Mucosa of gallbladder (tissue), 1 donor: ENCODE data around the gene MIGA2. TPM values are rescaled to one million over a fixed set of nuclear protein-coding genes. Genes with fewer than 3 reads are reported as not detected.

Experiments
- total RNA-seq: library from RNA; stranded (reverse); gene quantifications from one replicate; pipeline ENCODE4 v1.2.1, GENCODE V29; 2021
- donor health status: DM: no; HTN: no; CAD: no.

The MIGA2 gene
- total RNA-seq, 1 donor from 2014 or later = 67.3 TPM

Other genes starting within 250 kb of the MIGA2 start
- gene TBC1D13, start 249.4 kb upstream of the MIGA2 start, total RNA-seq = 31.0 TPM
- gene ENDOG, start 218.1 kb upstream of the MIGA2 start, total RNA-seq = 29.8 TPM
- gene SPOUT1, start 206.8 kb upstream of the MIGA2 start, total RNA-seq = 55.0 TPM
- gene KYAT1, start 154.7 kb upstream of the MIGA2 start, total RNA-seq = 9.7 TPM
- gene LRRC8A, start 154.5 kb upstream of the MIGA2 start, total RNA-seq = 61.8 TPM
- 14.6 TPM for gene PHYHD1, start 115.6 kb upstream of the MIGA2 start, total RNA-seq
- 18.2 TPM for gene DOLK, start 89.0 kb upstream of the MIGA2 start, total RNA-seq
- gene NUP188, start 88.9 kb upstream of the MIGA2 start, total RNA-seq = 28.2 TPM
- 186 TPM for gene SH3GLB2, start 8.3 kb upstream of the MIGA2 start, total RNA-seq
- gene DOLPP1, start 44.5 kb downstream of the MIGA2 start, total RNA-seq = 22.3 TPM
- gene CRAT, start 74.2 kb downstream of the MIGA2 start, total RNA-seq = 83.8 TPM
- 126 TPM for gene PTPA, start 74.8 kb downstream of the MIGA2 start, total RNA-seq
- gene IER5L, start 141.6 kb downstream of the MIGA2 start, total RNA-seq = 43.5 TPM